CD14-positive monocyte (primary cell): Measurements from ENCODE around the gene IDS. TPM values are rescaled to one million over a fixed set of nuclear protein-coding genes. Genes with fewer than 3 reads are reported as not detected.
"Not testable (repeated sequence)": the region's sequence is repeated elsewhere in the genome, so short reads cannot be mapped to it uniquely, and the experiment has no call there.

Source experiments
- DNase-seq, 3 donors: peaks; one replicate each; pipeline ENCODE4 v3.0.0-alpha.2; 2011 to 2022
- H2AFZ ChIP-seq: 2 replicates; pipeline ENCODE4 v1.6.0; 2012; ENCODE audit warnings: mild to moderate bottlenecking, low read depth, low read length, inconsistent platforms; ENCODE audit not compliant: insufficient read depth, poor library complexity, severe bottlenecking
- H3K27ac ChIP-seq, 2 donors: 1 replicate in 1 of 2; 2 replicates in 1 of 2; pipeline ENCODE4 v1.5.1; 2012 to 2013; ENCODE audit warnings: low read length in 2 of 2, control low read depth in 1 of 2, inconsistent platforms in 1 of 2, low read depth in 1 of 2, mild to moderate bottlenecking in 1 of 2
- H3K27me3 ChIP-seq, 2 donors: one replicate each; pipeline versions ENCODE4 v1.6.0 to v1.6.1; 2011 to 2013; ENCODE audit warnings: low read length in 2 of 2; ENCODE audit not compliant: control insufficient read depth in 2 of 2, insufficient read depth in 2 of 2
- H3K36me3 ChIP-seq, 2 donors: replicated peaks in 1 of 2; 1 replicate in 1 of 2; 2 replicates in 1 of 2; pipeline versions ENCODE4 v1.5.1 to v1.6.1; 2012 to 2013; ENCODE audit warnings: low read length in 2 of 2, control low read depth in 1 of 2, inconsistent platforms in 1 of 2, mild to moderate bottlenecking in 1 of 2; ENCODE audit not compliant: insufficient read depth in 2 of 2, control insufficient read depth in 1 of 2
- H3K4me1 ChIP-seq, 2 donors: 1 replicate in 1 of 2; 2 replicates in 1 of 2; pipeline versions ENCODE4 v1.5.1 to v1.6.1; 2012 to 2013; ENCODE audit warnings: low read length in 2 of 2, control low read depth in 1 of 2, inconsistent platforms in 1 of 2, mild to moderate bottlenecking in 1 of 2, moderate library complexity in 1 of 2; ENCODE audit not compliant: insufficient read depth in 2 of 2, control insufficient read depth in 1 of 2
- H3K4me2 ChIP-seq: replicated peaks from 2 replicates; pipeline ENCODE3; 2012; ENCODE audit warnings: low read length, moderate library complexity, mild to moderate bottlenecking; ENCODE audit not compliant: poor library complexity, severe bottlenecking; ENCODE audit errors: extremely low read depth
- H3K4me3 ChIP-seq, 3 experiments: fragments of 200-600 bp in 1 of 3; sonication (generic) in 1 of 3; replicated peaks in 1 of 3; 1 replicate in 2 of 3; 2 replicates in 1 of 3; pipeline ENCODE4 v1.5.1; 2011 to 2013; ENCODE audit warnings: low read length in 3 of 3, mild to moderate bottlenecking in 3 of 3, control low read depth in 2 of 3, low read depth in 2 of 3, inconsistent platforms in 1 of 3, moderate library complexity in 1 of 3
- H3K79me2 ChIP-seq: 2 replicates; pipeline ENCODE4 v1.6.0; 2012; ENCODE audit warnings: mild to moderate bottlenecking, control low read depth, inconsistent platforms, low read length, moderate library complexity; ENCODE audit not compliant: insufficient read depth
- H3K9ac ChIP-seq: 2 replicates; pipeline ENCODE4 v1.6.0; 2017; ENCODE audit warnings: low read length, mild to moderate bottlenecking; ENCODE audit not compliant: insufficient read depth, poor library complexity, severe bottlenecking
- H3K9me3 ChIP-seq, 2 donors: replicated peaks in 1 of 2; 1 replicate in 1 of 2; 2 replicates in 1 of 2; pipeline versions ENCODE4 v1.5.1 to v1.6.1; 2012 to 2013; ENCODE audit warnings: low read length in 2 of 2, control low read depth in 1 of 2; ENCODE audit not compliant: control insufficient read depth in 1 of 2, insufficient read depth in 1 of 2
- H4K20me1 ChIP-seq: 2 replicates; pipeline ENCODE4 v1.6.0; 2012; ENCODE audit warnings: mild to moderate bottlenecking, low read length, control low read depth, moderate library complexity; ENCODE audit not compliant: insufficient read depth
- H3K27ac Mint-ChIP-seq, 7 donors: one replicate each; pipeline ENCODE4 v1.8.0; 2020; ENCODE audit warnings: mild to moderate bottlenecking in 7 of 7, mixed read lengths in 7 of 7, moderate library complexity in 6 of 7, inconsistent platforms in 2 of 7
- H3K27me3 Mint-ChIP-seq, 3 donors: one replicate each; pipeline ENCODE4 v1.8.0; 2021 to 2022; ENCODE audit warnings: low read depth in 3 of 3, mild to moderate bottlenecking in 3 of 3, mixed read lengths in 3 of 3, moderate library complexity in 3 of 3, inconsistent platforms in 1 of 3
- H3K36me3 Mint-ChIP-seq, 2 donors: one replicate each; pipeline ENCODE4 v1.8.0; 2020; ENCODE audit warnings: mixed read lengths in 2 of 2, inconsistent platforms in 1 of 2, mild to moderate bottlenecking in 1 of 2
- H3K4me1 Mint-ChIP-seq: one replicate; pipeline ENCODE4 v1.8.0; 2020; ENCODE audit warnings: mild to moderate bottlenecking, mixed read lengths
- H3K4me3 Mint-ChIP-seq, 2 donors: one replicate each; pipeline ENCODE4 v1.8.0; 2020; ENCODE audit warnings: mild to moderate bottlenecking in 2 of 2, mixed read lengths in 2 of 2, moderate library complexity in 1 of 2
- H3K9me3 Mint-ChIP-seq, 7 donors: one replicate each; pipeline ENCODE4 v1.8.0; 2020 to 2022; ENCODE audit warnings: mixed read lengths in 7 of 7, mild to moderate bottlenecking in 6 of 7, moderate library complexity in 6 of 7, inconsistent platforms in 2 of 7
- CTCF ChIP-seq: fragments of 200-600 bp; IDR thresholded peaks from one replicate; pipeline ENCODE4 v1.8.0; 2022; ENCODE audit warnings: antibody characterized with exemption, mild to moderate bottlenecking
- WGBS: methylation state at CpG from one replicate; pipeline ENCODE4 v1.1.5; 2013; ENCODE audit warnings: missing lambda C conversion rate; ENCODE audit not compliant: insufficient coverage; 5-methylcytosine and 5-hydroxymethylcytosine counted together
- intact Hi-C, 2 donors: fragments of 100-400 bp; cut with micrococcal nuclease; formaldehyde crosslinking; loops; one replicate each; pipeline versions ENCODE4 v1.15.0 to v1.15.1; 2023
- polyA plus RNA-seq, 3 donors: library from polyadenylated mRNA; depleted of rRNA in 1 of 3; unstranded in 2 of 3; stranded (reverse) in 1 of 3; fragments of 300-500 nt in 2 of 3; fragments of >200 nt in 1 of 3; fragmentation: Illumina TruSeq in 2 of 3; gene quantifications; 1 replicate in 2 of 3; 2 replicates in 1 of 3; pipeline ENCODE4 v1.2.3, GENCODE V29; 2012 to 2021

Gene IDS
- polyA plus RNA-seq, 3 donors, result 79.5 to 113 (median 94.3) TPM

- not testable (repeated sequence) for H3K27me3 ChIP-seq, H3K27me3 Mint-ChIP-seq, H3K79me2 ChIP-seq, H3K4me2 ChIP-seq, H3K9me3 Mint-ChIP-seq, H2AFZ ChIP-seq, DNase-seq, H3K9ac ChIP-seq, H3K9me3 ChIP-seq, H3K4me3 Mint-ChIP-seq, H3K4me3 ChIP-seq
- Mint-ChIP-seq H3K36me3 (peaks cover 36 to 48% of the 10 kb centered on the region in 2 donors), H3K27ac (peak overlapping the region in 6 of 7 donors; percentile 59 to 77 (median 71)), H3K4me1 (peaks cover 15% of the 10 kb centered on the region)
- intact Hi-C loops, result loop anchor here in 1 of 2 donors (10.0 kb wide), 1 partner anchor 1588 kb away; the partner anchor contains the start of gene FMR1
- no CpG with 5 or more reads among the region's 5 CpGs for WGBS
- Histone ChIP-seq H4K20me1 (peaks cover 32% of the 10 kb centered on the region), H3K4me1 (peaks cover 14 to 22% of the 10 kb centered on the region in 2 donors), H3K27ac (peak overlapping the region; percentile 1 to 66), H3K36me3 (peaks cover 35 to 43% of the 10 kb centered on the region in 2 donors)
These were observed 2.2 kb downstream of the IDS start for GRCh38 chrX:149502923-149503322.

GRCh38 chrX:149499766-149500165, 5.3 kb downstream of the IDS start:
- Mint-ChIP-seq H3K9me3 (peaks cover 0 to 2% (median 0%) of the 10 kb centered on the region in 7 donors), H3K36me3 (peaks cover 42 to 80% of the 10 kb centered on the region in 2 donors), H3K4me1 (peaks cover 9% of the 10 kb centered on the region), H3K27ac (peak overlapping the region in 1 of 7 donors; percentile 53), H3K4me3 (no peak overlapping the region), H3K27me3 (peaks cover 0 to 1% (median 0%) of the 10 kb centered on the region in 3 donors)
- 95% methylated on average over 2 of the region's 5 CpGs for WGBS
- Histone ChIP-seq H3K27ac (no peak overlapping the region), H3K9ac (no peak overlapping the region), H3K4me1 (peaks cover 11 to 16% of the 10 kb centered on the region in 2 donors), H3K36me3 (peaks cover 65 to 75% of the 10 kb centered on the region in 2 donors), H3K79me2 (peaks cover 5% of the 10 kb centered on the region), H3K4me3 (no peak overlapping the region), H2AFZ (no peak overlapping the region), H3K9me3 (no peaks in the 10 kb centered on the region), H4K20me1 (peaks cover 57% of the 10 kb centered on the region), H3K27me3 (no peaks in the 10 kb centered on the region), H3K4me2 (no peak overlapping the region)
- intact Hi-C loops, result loop anchor here in 1 of 2 donors (10.0 kb wide), 1 partner anchor 1585 kb away; the partner anchor contains the start of gene FMR1
- no peak for DNase-seq
- TF ChIP-seq CTCF, result no peak
